HG02885 (cell line): ENCODE results near the gene PSMD5.
"Not testable (repeated sequence)": the region's sequence is repeated elsewhere in the genome, so short reads cannot be mapped to it uniquely, and the experiment has no call there.

ENCODE experiments used
- ATAC-seq: cut with Tn5 transposase; IDR thresholded peaks from one replicate; pipeline ENCODE4 v1.9.1; 2021; ENCODE audit warnings: mild to moderate bottlenecking; ENCODE audit not compliant: unreplicated experiment, poor library complexity

PSMD5 gene

GRCh38 chr9:120818595-120818994 is 24.1 kb downstream of the PSMD5 start:
- ATAC-seq: no peak

GRCh38 chr9:120815075-120815474 is 27.6 kb downstream of the PSMD5 start:
- ATAC-seq: no peak

GRCh38 chr9:120808931-120809330 is 33.8 kb downstream of the PSMD5 start:
- ATAC-seq: no peak

GRCh38 chr9:120807607-120808379 is 34.9 kb downstream of the PSMD5 start:
- ATAC-seq: no peak

GRCh38 chr9:120804784-120805363 is 37.8 kb downstream of the PSMD5 start:
- not testable (repeated sequence) for ATAC-seq

- no peak for ATAC-seq
Observed at GRCh38 chr9:120801441-120801840, 41.3 kb downstream of the PSMD5 start.

GRCh38 chr9:120792898-120793765 is 49.6 kb downstream of the PSMD5 start, which contains the start of gene FBXW2:
FBXW2 (minus strand) TSS chr9:120793416; CDS start chr9:120788258, 5,158 bp downstream.
- ATAC-seq: peak; percentile 94

- ATAC-seq: no peak
Observed at GRCh38 chr9:120791161-120791560, 51.6 kb downstream of the PSMD5 start.

- ATAC-seq: no peak
Observed at GRCh38 chr9:120787933-120788332, 54.8 kb downstream of the PSMD5 start.

- no peak for ATAC-seq
Observed at GRCh38 chr9:120783602-120784047, 59.1 kb downstream of the PSMD5 start.

GRCh38 chr9:120781236-120781635 is 61.5 kb downstream of the PSMD5 start:
- no peak for ATAC-seq

GRCh38 chr9:120780367-120780766 is 62.4 kb downstream of the PSMD5 start:
- ATAC-seq: no peak

GRCh38 chr9:120779227-120779626 is 63.5 kb downstream of the PSMD5 start:
- ATAC-seq: no peak

GRCh38 chr9:120778758-120779157 is 64.0 kb downstream of the PSMD5 start:
- no peak for ATAC-seq

- no peak for ATAC-seq
Observed at GRCh38 chr9:120777229-120777628, 65.5 kb downstream of the PSMD5 start.

- ATAC-seq: no peak
Observed at GRCh38 chr9:120776788-120777187, 65.9 kb downstream of the PSMD5 start.

GRCh38 chr9:120775859-120776258 is 66.9 kb downstream of the PSMD5 start:
- no peak for ATAC-seq

- no peak for ATAC-seq
Observed at GRCh38 chr9:120774719-120775118, 68.0 kb downstream of the PSMD5 start.

- no peak for ATAC-seq
Observed at GRCh38 chr9:120773256-120773655, 69.5 kb downstream of the PSMD5 start.

GRCh38 chr9:120770931-120771330 is 71.8 kb downstream of the PSMD5 start:
- ATAC-seq: no peak

GRCh38 chr9:120768886-120769285 is 73.8 kb downstream of the PSMD5 start:
- no peak for ATAC-seq
